ENCODE data around the gene ZNF212.

Gene ZNF212

DNA sequence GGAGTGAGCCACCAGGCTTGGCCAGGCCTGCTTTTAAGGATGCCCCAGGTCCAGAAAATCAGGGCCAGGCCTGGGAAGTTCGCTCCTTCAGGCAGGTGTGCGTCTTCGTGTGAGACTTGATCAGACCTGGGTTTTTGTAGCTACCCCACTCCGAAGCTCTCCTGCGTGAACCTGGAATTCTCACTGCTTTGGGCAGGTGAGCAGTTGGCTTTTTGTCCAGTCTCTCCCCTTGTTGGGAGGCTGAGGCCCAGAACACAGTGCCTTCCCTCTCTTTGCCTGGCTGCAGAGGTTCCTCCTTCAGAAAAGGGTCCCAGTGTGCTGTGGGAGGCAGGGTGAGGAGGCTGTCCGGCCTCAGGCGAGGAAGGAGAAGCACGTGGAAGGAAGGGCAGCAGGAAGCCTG lies 49.8 kb downstream of the ZNF212 start:
- no peak for DNase-seq

DNA sequence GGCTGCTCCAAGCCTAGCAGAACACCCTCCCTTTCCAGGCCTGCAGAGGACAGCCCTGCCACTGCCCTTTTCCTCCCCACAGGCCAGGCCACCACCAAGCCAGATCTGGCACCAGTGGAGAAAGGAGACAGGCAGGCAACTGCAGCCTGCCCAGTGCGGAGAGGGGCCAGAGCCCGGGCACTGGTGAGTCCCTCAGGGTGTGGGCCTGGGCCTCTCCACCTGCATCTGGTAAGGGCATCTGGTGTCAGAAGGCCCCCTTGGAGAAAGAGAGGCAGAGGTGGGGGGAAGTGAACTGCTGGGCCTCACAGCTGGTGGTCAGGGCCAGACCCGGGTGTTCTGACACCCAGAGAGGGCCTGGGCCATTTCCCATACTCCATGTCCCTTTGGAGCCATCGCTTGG lies 50.4 kb downstream of the ZNF212 start:
- no peak for DNase-seq

DNA sequence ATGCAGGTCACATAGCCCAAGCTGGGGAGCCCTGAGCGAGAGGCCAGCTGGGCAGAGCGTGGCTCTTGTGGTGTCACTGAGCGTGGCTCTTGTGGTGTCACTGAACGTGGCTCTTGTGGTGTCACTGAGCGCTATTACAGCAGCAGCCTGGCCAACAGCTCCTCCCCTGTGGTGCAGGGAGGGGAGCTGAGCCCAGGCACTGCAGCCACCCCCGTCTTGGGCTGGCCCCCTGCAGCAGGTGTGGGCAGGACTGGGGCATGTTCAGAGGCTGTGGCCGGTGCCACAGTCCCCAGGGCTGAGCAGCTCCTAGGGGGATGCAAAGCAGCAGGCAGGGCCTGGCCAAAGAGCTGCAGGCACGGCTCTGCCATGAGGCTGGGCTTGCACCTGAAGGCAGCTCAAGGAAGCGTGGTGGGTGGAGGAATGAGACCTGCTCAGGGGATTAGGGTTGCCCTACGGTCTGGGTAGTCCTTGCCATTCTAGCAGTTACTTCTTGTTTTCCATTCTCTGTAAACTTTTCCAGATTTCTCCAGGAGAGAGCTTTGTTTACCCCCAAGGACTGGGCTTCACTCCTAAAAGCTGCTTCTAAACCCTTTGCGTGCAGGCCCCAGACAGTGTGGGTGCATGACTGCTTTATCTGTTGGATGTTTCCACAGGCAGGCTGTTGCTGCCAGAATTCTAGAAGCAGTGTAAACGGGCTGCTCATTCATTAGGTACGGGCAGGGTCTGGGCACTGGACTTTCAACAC lies 51.8 kb downstream of the ZNF212 start:
- DNase-seq = no peak

- DNase-seq = no peak
Observed at GRCh38 chr7:149291781-149292461, 52.5 kb downstream of the ZNF212 start.

GRCh38 chr7:149292462-149292823 lies 53.0 kb downstream of the ZNF212 start:
- DNase-seq = no peak

- DNase-seq = no peak
Observed at GRCh38 chr7:149293338-149293737, 53.9 kb downstream of the ZNF212 start.

- no peak for DNase-seq
Observed at GRCh38 chr7:149293946-149294633, 54.6 kb downstream of the ZNF212 start.

DNA sequence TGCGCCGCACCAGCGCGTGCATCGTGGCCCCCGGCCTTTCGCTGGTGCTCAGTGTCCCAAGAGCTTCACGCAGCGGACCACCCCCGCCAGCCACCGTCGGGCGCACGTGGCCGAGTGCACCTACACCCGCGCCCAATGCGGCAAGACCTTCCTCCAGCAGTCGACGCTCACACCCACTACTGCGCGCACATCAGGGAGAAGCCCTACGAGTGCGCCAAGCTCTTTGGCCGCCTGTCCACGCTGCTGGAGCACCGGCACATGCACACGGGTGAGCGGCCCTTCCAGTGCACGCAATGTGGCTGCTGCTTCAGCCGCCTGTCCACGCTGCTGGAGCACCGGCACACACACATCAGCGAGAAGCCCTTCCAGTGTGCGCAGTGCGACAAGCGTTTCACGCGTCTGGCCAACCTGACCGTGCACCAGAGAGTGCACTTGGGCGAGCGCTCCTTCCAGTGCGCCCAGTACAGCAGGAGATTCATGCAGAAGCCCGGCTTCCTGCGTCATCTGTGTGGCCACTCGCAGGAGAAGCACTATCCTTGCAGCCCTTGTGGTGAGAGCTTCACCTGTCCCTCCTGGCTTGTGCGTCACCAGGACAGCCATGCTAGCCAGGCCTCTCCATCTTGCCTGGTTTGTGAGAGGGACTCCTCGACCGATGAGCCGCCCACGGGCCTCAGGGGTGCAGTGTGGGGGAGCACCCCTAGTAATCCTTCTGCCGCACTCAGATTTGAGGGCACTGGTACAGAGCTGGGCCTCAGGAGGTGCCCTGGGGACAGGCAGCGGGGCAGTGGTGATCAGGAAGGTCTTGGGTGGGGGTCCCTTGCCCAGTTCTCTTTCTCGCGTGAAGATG lies 55.4 kb downstream of the ZNF212 start:
- DNase-seq = no peak

DNA sequence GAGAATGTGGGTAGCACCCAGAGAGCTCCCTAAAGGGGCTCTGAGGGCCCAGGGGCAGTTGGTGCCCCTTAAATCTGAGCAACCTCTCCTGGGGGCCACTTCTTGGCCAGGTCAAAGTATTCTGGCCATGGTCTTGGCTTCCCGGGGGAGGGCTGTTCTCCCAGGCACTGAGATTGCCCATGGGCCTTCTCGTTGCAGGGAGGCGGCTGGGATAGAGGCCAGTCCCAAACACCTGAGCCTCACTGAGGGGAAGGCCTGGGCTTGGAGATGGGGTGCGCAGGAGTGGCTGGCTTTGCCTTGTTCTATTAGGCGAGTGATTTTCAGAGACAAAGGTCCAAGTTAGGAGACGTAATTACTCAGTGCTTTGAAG lies 56.0 kb downstream of the ZNF212 start:
- DNase-seq = no peak

- no peak for DNase-seq
Observed at GRCh38 chr7:149296368-149296767, 56.9 kb downstream of the ZNF212 start.

- DNase-seq = no peak
Observed at GRCh38 chr7:149297034-149297755, 57.7 kb downstream of the ZNF212 start.

- DNase-seq = no peak
Observed at GRCh38 chr7:149300620-149301285, 61.3 kb downstream of the ZNF212 start.

DNA sequence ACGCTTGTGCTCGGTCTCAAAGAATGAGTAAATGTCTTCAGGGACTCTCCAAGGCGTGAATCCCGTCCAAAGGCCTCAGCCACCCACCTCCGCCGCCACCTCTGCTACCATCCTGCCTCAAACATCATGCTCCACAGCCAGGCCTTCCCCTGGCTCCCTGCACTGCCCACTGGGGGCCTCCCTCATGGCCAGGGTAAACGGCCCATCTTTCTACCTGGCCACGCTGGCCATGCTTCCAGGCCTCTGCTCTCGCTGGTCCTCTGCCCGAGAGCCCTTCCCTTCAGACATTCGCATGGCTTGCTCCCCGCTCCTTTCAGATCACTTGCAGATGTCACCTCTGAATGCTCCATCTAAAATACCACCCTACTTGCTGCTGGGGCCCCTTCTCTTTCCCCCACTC lies 62.8 kb downstream of the ZNF212 start:
- no peak for DNase-seq

- no peak for DNase-seq
Observed at GRCh38 chr7:149302865-149303264, 63.4 kb downstream of the ZNF212 start.

GRCh38 chr7:149304006-149304405 lies 64.6 kb downstream of the ZNF212 start:
- no peak for DNase-seq
